ENCODE data around the gene CAMTA1. TPM values are rescaled to one million over a fixed set of nuclear protein-coding genes. Genes with fewer than 3 reads are reported as not detected.

CAMTA1 gene
- total and polyA plus RNA-seq, 9 of the 15 experiments (the other 6 are each of a cell fraction or from before 2014, with no cell fraction given): 43.9 to 161 (median 65.9) TPM

DNA sequence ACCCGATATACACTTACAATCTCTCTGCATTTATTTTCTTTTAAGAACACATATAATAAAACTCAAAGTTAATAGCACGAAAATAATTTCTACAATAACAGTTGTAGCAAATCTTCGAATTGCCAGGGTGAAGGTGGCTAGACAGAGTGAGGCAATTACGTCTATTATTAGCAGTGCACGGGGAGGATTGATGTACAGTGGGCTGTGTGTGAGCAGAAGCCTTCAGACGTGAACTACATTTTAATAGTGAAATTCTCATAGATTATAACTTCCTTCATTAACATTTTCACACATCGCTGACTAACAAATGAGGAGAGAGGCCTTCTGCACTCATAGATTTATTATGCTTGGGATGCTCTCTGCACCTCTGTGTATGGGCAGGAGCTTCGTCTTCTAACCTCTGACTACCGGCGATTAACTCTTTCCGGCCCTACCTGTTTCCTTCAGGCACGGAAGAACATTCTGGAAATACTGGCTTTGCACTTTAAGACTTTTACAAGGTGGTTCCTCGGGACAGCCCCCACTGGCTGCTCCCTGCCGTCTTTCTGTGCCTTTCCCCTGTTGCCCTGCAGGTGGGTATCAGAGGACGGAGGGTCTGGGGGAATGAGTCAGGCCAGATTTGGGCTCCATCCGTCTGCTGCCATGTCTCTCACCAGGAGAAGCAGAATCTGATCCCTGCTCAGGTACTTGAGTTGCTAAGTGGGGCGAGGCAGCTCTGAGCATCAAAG is 200.5 kb downstream of the CAMTA1 start:
- no peak for ATAC-seq
- Histone ChIP-seq H3K36me3 (ENCODE audit: control insufficient read depth, insufficient read depth, low read length) (no peaks in the 10 kb centered on the region), H3K9ac (ENCODE audit: insufficient read depth in 1 of 2, low read depth in 2 of 2, low read length in 2 of 2) (no peak overlapping the region), H4K20me1 (replicated peaks; ENCODE audit: control insufficient read depth, insufficient read depth, low read length) (0 out of 2 replicates have a peak, but pooled peaks cover 6% of the 10 kb centered on the region), H3K9me1 (ENCODE audit: control insufficient read depth, insufficient read depth, low read length) (peaks cover 5% of the 10 kb centered on the region), H3K4me1 (replicated peaks in 1 of 2; ENCODE audit: control insufficient read depth in 2 of 2, insufficient read depth in 2 of 2, low read length in 2 of 2) (no peaks in the 10 kb centered on the region), H3K79me2 (ENCODE audit: control insufficient read depth, insufficient read depth, low read length) (no peaks in the 10 kb centered on the region), H3K4me2 (ENCODE audit: insufficient read depth, low read length) (no peak overlapping the region), H3K27me3 (ENCODE audit: control insufficient read depth in 2 of 2, insufficient read depth in 2 of 2, low read length in 2 of 2) (peaks cover 29 to 48% of the 10 kb centered on the region in 2 experiments), H2AFZ (ENCODE audit: low read depth, low read length) (no peak overlapping the region), H3K27ac (ENCODE audit: extremely low read depth, low read depth, low read length) (no peak overlapping the region), H3K4me3 (no peak overlapping the region), H3K9me3 (replicated peaks; ENCODE audit: control insufficient read depth, insufficient read depth, low read depth, low read length) (no peaks in the 10 kb centered on the region)
- ChIA-PET POLR2A (interaction anchor here (0.6 kb wide), 1 partner anchor 63 kb away, joined by 3 read pairs; no protein-coding TSS in a partner anchor), CTCF (ENCODE audit: low intra/inter-chr PET ratio) (no interaction called here)
- in situ Hi-C loops (cut with MboI): no loop called here
- no peak for DNase-seq (ENCODE audit: extremely low read depth in 1 of 4, low spot score in 3 of 4)
- no peak for FAIRE-seq
- 2% methylated on average over 17 of the region's 17 CpGs for WGBS (ENCODE audit: insufficient coverage, low coverage, missing lambda C conversion rate)
- BruUV-seq (replicated peaks): no TSS peak
- intact Hi-C loops (cut with micrococcal nuclease): no loop called here
- TF ChIP-seq CBX8 (IDR thresholded peaks at IDR 0.05; ENCODE audit: borderline replicate concordance, extremely low read depth, low read depth, low read length, poor library complexity, severe bottlenecking): no peak
- TF ChIP-seq, protein P1, sequence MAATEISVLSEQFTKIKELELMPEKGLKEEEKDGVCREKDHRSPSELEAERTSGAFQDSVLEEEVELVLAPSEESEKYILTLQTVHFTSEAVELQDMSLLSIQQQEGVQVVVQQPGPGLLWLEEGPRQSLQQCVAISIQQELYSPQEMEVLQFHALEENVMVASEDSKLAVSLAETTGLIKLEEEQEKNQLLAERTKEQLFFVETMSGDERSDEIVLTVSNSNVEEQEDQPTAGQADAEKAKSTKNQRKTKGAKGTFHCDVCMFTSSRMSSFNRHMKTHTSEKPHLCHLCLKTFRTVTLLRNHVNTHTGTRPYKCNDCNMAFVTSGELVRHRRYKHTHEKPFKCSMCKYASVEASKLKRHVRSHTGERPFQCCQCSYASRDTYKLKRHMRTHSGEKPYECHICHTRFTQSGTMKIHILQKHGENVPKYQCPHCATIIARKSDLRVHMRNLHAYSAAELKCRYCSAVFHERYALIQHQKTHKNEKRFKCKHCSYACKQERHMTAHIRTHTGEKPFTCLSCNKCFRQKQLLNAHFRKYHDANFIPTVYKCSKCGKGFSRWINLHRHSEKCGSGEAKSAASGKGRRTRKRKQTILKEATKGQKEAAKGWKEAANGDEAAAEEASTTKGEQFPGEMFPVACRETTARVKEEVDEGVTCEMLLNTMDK (IDR thresholded peaks at IDR 0.05; ENCODE audit: borderline replicate concordance, insufficient read depth, low read depth, low read length, poor library complexity, severe bottlenecking): no peak
- no peak for TF ChIP-seq LARP7 (IDR thresholded peaks at IDR 0.05)
- no peak for TF ChIP-seq ZNF695 (CRISPR knock-in tag; IDR thresholded peaks at IDR 0.05)
- TF ChIP-seq, protein P2, sequence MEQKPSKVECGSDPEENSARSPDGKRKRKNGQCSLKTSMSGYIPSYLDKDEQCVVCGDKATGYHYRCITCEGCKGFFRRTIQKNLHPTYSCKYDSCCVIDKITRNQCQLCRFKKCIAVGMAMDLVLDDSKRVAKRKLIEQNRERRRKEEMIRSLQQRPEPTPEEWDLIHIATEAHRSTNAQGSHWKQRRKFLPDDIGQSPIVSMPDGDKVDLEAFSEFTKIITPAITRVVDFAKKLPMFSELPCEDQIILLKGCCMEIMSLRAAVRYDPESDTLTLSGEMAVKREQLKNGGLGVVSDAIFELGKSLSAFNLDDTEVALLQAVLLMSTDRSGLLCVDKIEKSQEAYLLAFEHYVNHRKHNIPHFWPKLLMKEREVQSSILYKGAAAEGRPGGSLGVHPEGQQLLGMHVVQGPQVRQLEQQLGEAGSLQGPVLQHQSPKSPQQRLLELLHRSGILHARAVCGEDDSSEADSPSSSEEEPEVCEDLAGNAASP (IDR thresholded peaks at IDR 0.05): no peak
- TF ChIP-seq GABPB2 (CRISPR knock-in tag; conservative IDR thresholded peaks at IDR 0.05): no peak
- no peak for TF ChIP-seq E2F3 (CRISPR knock-in tag; IDR thresholded peaks at IDR 0.05)
- no peak for TF ChIP-seq ZKSCAN8 (CRISPR knock-in tag; IDR thresholded peaks at IDR 0.05)
- no peak for TF ChIP-seq BHLHE40 (IDR thresholded peaks at IDR 0.05; ENCODE audit: low read length)
- no peak for TF ChIP-seq ZNF583 (CRISPR knock-in tag; IDR thresholded peaks at IDR 0.05)
- no peak for TF ChIP-seq JUN (IDR thresholded peaks at IDR 0.05; ENCODE audit: borderline replicate concordance, low read depth, low read length)
- no peak for TF ChIP-seq JUN (CRISPR knock-in tag; IDR thresholded peaks at IDR 0.05; ENCODE audit: borderline replicate concordance)
- TF ChIP-seq ZC3H11A (IDR thresholded peaks at IDR 0.05; ENCODE audit: low read depth, low read length): no peak
- no peak for TF ChIP-seq SAP30 (IDR thresholded peaks at IDR 0.05; ENCODE audit: borderline replicate concordance, insufficient read depth, low read depth, low read length, poor library complexity, severe bottlenecking)
- no peak for TF ChIP-seq MXI1 (IDR thresholded peaks at IDR 0.05; ENCODE audit: low read depth, low read length)
- TF ChIP-seq TSC22D4 (tag; IDR thresholded peaks at IDR 0.05): no peak
- TF ChIP-seq SMARCA5 (IDR thresholded peaks at IDR 0.05): no peak
